ENCODE results near the gene COL4A1. TPM values are rescaled to one million over a fixed set of nuclear protein-coding genes. Genes with fewer than 3 reads are reported as not detected.

COL4A1 gene
- polyA plus RNA-seq, 2 of the 4 experiments (the other 2 are of a cell fraction): 23.8 to 71.3 TPM

- ATAC-seq: no peak
- CTCF ChIA-PET: no interaction called here
Observed at GRCh38 chr13:110216006-110216397, 91.0 kb downstream of the COL4A1 start.

GRCh38 chr13:110215606-110216005 lies 91.4 kb downstream of the COL4A1 start:
- H3K9me3 ChIP-seq: no peaks in the 10 kb centered on the region
- no peaks in the 10 kb centered on the region for H3K4me1 ChIP-seq
- H3K4me3 ChIP-seq: no peak overlapping the region
- H3K4me2 ChIP-seq: no peak overlapping the region
- FAIRE-seq: no peak
- WGBS (ENCODE audit: missing lambda C conversion rate): 82% methylated on average over 7 of the region's 7 CpGs
- no peak for TF ChIP-seq REST (IDR thresholded peaks at IDR 0.05)
- no peak for TF ChIP-seq MAX (IDR thresholded peaks at IDR 0.05)
- no peak for TF ChIP-seq FOSB (CRISPR knock-in tag; IDR thresholded peaks at IDR 0.05)
- TF ChIP-seq PBX3 (IDR thresholded peaks at IDR 0.05): no peak
- TF ChIP-seq E2F6 (IDR thresholded peaks at IDR 0.05; ENCODE audit: borderline replicate concordance, low read depth): no peak
- no peak for TF ChIP-seq SMC3 (IDR thresholded peaks at IDR 0.05)
- H3K27ac ChIP-seq: no peak overlapping the region
- DNase-seq (ENCODE audit: low read depth in 1 of 2, low spot score in 1 of 2): no peak
- ChIA-PET CTCF (no interaction called here), POLR2A (no interaction called here)
- no peak for ATAC-seq

More at GRCh38 chr13:110216006-110216397, 91.0 kb downstream of the COL4A1 start:
- POLR2A ChIA-PET: no interaction called here
- DNase-seq (ENCODE audit: low read depth in 1 of 2, low spot score in 1 of 2) (no peak), FAIRE-seq (no peak)
- Histone ChIP-seq H3K4me1 (no peaks in the 10 kb centered on the region), H3K4me2 (no peak overlapping the region), H3K27ac (no peak overlapping the region), H3K4me3 (no peak overlapping the region), H3K9me3 (no peaks in the 10 kb centered on the region)
- WGBS (ENCODE audit: missing lambda C conversion rate): 94% methylated on average over 4 of the region's 4 CpGs
- no peak for TF ChIP-seq NPAS2 (CRISPR knock-in tag; IDR thresholded peaks at IDR 0.05; ENCODE audit: borderline replicate concordance)
- no peak for TF ChIP-seq POLR2AphosphoS2 (conservative IDR thresholded peaks at IDR 0.05; ENCODE audit: low read length)
- TF ChIP-seq HOXB5 (CRISPR knock-in tag; IDR thresholded peaks at IDR 0.05): no peak
- no peak for TF ChIP-seq MAZ (IDR thresholded peaks at IDR 0.05; ENCODE audit: borderline replicate concordance, low read depth, low read length)
- TF ChIP-seq ESRRA (IDR thresholded peaks at IDR 0.05; ENCODE audit: borderline replicate concordance, low read length): no peak
- no peak for TF ChIP-seq REST (IDR thresholded peaks at IDR 0.05)
- TF ChIP-seq EHMT2 (IDR thresholded peaks at IDR 0.05; ENCODE audit: low read depth): no peak
- TF ChIP-seq HOXB13 (CRISPR knock-in tag; IDR thresholded peaks at IDR 0.05; ENCODE audit: low read depth): no peak
- no peak for TF ChIP-seq POLR2A (IDR thresholded peaks at IDR 0.05; ENCODE audit: low read length)
- TF ChIP-seq GATA3 (IDR thresholded peaks at IDR 0.05; ENCODE audit: borderline replicate concordance): no peak
- no peak for TF ChIP-seq HMGXB4 (CRISPR knock-in tag; IDR thresholded peaks at IDR 0.05; ENCODE audit: borderline replicate concordance)
- no peak for TF ChIP-seq E2F6 (IDR thresholded peaks at IDR 0.05; ENCODE audit: borderline replicate concordance, low read depth)
- TF ChIP-seq RCOR1 (IDR thresholded peaks at IDR 0.05; ENCODE audit: low read depth, low read length): no peak
- TF ChIP-seq EP300 (IDR thresholded peaks at IDR 0.05): no peak

Data from A549 (cell line).